Cortex of kidney (tissue), 1 donor: ENCODE data around the gene CCDC57.

ENCODE experiments used
- DNase-seq: peaks from one replicate; lab custom pipeline; 2025; lab: John Stamatoyannopoulos, UW

The CCDC57 gene

DNA sequence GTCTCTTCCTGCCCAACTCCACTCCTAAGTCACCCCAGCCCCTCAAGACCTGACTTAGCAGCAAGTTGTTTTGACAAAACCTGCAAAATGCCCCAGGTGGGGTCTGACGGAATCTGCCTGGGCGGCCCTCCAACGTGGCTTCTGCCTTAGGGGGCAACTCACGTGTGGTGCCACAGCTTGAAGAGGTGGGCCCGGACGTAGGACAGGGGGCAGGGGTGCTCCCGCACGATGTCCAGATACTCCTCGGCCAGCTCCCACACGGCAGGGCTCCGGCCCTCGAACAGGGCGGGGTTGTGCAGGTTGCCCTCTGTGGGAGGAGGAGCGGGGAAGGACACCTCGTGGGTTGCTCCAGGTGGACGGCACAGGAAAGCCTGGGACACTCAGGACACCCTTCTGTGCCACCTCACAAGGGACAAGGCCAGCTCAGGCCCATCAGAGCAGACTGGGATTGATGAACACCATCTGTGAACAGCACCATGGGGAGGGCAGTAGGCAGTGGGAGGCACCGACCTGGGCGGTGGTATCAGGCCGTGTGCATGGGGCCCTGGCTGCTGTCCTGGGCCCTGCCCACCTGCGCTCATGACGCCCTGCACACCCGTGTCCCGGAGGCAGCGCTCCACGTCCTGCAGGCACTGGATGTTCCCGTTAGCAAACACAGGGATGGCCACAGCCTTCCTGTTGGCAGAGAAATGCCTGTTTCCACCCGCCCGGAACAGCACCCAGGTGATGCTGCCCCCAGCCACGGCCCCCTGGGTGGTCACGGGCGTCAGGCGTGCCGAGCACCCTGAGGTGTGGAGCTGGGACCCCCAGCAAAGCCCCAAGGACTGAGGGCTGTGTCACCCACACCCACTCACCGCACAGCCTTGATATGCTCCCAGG lies 151.4 kb downstream of the CCDC57 start:
- DNase-seq, result no peak

DNA sequence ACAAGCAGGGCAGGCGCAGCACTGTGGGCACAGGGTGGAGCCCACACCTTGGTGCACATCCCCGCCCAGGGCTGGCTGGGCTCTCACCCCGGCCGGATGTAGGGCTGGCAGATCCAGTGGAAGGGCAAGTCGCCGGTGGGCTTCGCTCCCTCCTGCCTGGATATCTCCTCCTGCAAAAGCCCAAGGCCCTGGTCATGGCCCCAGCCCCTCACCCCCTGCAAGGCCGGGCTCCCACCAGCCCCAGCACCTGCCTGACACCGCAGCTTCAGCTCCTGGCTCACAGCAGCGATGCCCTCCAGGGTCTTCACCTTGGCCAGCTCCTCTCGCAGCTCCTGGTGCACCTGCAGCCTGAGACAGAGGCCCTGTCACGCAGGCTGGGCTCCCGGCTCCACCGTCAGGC lies 152.0 kb downstream of the CCDC57 start:
- no peak for DNase-seq

DNA sequence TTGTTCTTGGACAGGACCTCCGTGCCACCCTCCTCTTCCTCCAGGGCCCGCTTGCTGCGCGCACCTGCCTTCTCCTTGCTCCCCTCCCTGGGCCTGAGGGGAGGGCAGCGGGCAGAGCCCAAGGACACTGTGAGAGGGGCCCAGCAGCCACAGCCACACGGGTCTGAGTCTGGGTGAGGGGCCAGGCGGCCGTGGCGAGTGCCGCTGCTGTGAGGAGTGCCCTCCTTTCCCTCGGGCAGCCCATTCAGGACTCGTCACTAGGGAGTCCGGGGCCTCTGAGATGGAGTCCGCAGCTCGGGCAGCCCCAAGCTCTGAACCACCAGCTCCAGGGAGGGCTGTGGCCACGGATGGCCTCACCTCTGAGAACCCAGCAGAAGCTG lies 152.7 kb downstream of the CCDC57 start:
- no peak for DNase-seq

GRCh38 chr17:82059272-82060000 lies 153.2 kb downstream of the CCDC57 start:
- DNase-seq, result no peak

DNA sequence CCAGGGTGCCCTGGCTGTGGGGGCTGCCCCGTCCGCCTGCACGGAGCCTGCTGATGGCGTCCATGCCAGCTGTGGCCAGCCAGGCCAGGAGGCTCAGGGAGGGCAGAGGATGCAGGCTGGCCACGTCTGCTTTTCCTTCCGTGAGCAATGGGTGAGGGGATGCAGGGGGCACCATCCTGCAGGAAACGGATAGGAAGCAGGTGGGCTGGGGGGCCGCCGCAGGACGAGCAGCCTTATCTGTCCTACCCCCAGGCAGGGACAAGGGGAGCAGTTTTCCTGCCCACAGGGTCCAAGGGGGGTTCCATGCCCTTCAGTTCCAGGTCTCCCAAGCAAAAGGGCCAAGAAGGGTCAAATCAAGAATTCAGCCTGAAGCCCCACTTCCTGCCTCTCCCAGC lies 153.8 kb downstream of the CCDC57 start:
- DNase-seq, result no peak

DNA sequence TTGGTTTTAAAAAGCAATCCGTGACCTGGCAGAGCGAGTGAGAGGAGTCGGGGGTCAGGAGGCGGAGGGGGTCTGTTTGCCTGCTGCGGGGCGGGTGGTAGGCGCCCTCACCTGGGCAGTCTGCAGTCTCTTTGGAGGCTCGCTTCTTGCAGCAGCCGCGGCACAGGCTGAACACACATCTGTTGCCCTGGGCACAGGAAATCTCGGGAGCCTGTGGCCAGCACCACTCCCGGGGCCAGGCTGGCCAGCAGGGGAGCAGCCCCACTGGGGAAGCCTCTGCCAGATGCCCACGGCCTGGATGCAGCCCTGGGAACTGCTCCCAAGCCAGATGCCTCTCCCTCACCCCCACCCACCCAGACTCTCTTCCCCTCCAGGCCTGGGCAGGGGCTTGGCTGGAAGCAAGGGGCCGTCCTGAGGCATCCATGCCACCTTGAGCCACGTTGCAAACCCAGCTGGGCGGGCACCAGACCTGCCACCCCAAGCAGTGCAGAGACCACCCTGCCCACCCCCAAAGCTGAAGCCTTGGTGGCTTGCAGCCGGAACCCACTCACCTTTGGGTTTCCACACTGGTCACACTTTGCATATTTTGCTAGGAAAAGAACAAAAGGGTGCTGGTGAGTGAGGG lies 154.3 kb downstream of the CCDC57 start:
- no peak for DNase-seq

GRCh38 chr17:82056729-82057621 lies 155.7 kb downstream of the CCDC57 start:
- no peak for DNase-seq

GRCh38 chr17:82055965-82056728 lies 156.5 kb downstream of the CCDC57 start:
- no peak for DNase-seq

DNA sequence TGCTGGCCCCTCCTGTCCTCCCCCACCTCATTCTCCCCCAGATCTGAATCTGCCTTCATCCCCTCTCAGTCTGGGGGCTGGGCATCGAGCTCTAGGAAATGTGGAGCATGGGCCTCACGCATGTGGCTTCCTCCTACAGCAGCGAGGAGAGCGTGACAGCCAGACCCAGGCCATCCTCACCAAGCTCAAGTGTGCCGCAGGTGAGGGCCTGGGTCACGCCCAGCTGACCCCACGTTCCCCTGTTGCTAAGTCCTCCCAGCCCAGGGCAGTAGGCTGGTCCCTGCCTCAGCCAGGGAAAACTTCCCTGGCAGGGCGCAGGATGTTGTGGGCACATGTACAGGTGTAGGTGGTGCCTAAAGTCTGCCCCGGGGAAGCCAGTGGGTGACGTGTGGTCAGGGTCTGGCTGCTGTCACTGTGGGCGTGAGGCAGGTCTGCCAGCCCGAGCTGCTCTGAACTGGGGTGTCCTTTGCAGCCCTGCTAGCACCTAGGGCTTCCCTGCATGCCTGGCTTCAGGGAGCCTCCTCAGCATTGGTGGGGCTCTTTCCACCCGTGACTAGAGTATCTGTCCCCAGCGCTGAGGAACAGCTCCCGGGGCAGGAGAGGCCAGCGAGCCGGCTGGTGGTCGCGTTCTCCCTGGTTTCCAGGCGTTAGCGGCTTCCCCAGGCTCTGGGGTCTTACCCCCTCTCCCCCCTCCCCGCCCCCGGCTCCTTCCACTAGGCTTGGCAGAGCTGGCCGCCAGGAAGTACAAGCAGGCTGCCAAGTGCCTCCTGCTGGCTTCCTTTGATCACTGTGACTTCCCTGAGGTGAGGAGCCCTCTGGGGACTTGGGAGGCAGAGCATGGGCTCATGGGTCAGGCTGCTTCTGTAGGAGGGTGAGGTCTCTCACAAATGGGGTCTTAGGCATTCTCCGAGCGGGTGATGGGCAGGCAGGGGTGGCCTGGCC lies 157.3 kb downstream of the CCDC57 start:
- no peak for DNase-seq

- DNase-seq, result no peak
Observed at GRCh38 chr17:82054351-82055022, 158.2 kb downstream of the CCDC57 start.

GRCh38 chr17:82053556-82054263 lies 158.9 kb downstream of the CCDC57 start:
- no peak for DNase-seq

GRCh38 chr17:82053130-82053529 lies 159.5 kb downstream of the CCDC57 start:
- no peak for DNase-seq

- DNase-seq, result no peak
Observed at GRCh38 chr17:82052638-82053059, 160.0 kb downstream of the CCDC57 start.

- DNase-seq, result no peak
Observed at GRCh38 chr17:82051776-82052637, 160.6 kb downstream of the CCDC57 start, which contains the start of the genes GPS1 and RFNG. Gene GPS1, plus strand, starts transcription at chr17:82051898. Its CDS starts 34 bp downstream, at chr17:82051932. Gene RFNG, minus strand, starts transcription at chr17:82051811. Its CDS starts 45 bp downstream, at chr17:82051766.
